Neural cell (in vitro differentiated cells): ENCODE data around the gene GATAD1. TPM values are rescaled to one million over a fixed set of nuclear protein-coding genes. Genes with fewer than 3 reads are reported as not detected.

ENCODE experiments used
- H2AFZ ChIP-seq: fragments of 200-600, 300-800 bp; sonication (generic), shearing (Covaris generic); 2 replicates; pipeline ENCODE4 v1.6.0; 2014; ENCODE audit warnings: low read depth, mild to moderate bottlenecking, antibody characterized with exemption, low read length, moderate library complexity
- H3F3A ChIP-seq: fragments of 200-600 bp; shearing (Covaris generic); 2 replicates; pipeline ENCODE4 v1.6.1; 2016; ENCODE audit warnings: mild to moderate bottlenecking, moderate library complexity, mixed read lengths, antibody characterized with exemption, low read length; ENCODE audit not compliant: insufficient read depth, poor library complexity, severe bottlenecking
- H3K27ac ChIP-seq: fragments of 200-600, 300-800 bp; sonication (generic), shearing (Covaris generic); 2 replicates; pipeline ENCODE4 v1.5.1; 2014; ENCODE audit warnings: mild to moderate bottlenecking, low read length, moderate library complexity
- H3K27me3 ChIP-seq: fragments of 300-800, 200-600 bp; sonication (generic), shearing (Covaris generic); 2 replicates; pipeline ENCODE4 v1.6.0; 2014; ENCODE audit warnings: mild to moderate bottlenecking, low read depth, low read length, moderate library complexity; ENCODE audit not compliant: insufficient read depth
- H3K36me3 ChIP-seq: fragments of 300-800, 200-600 bp; sonication (generic), shearing (Covaris generic); 2 replicates; pipeline ENCODE4 v1.5.1; 2014; ENCODE audit warnings: mild to moderate bottlenecking, antibody characterized with exemption, low read length, moderate library complexity; ENCODE audit not compliant: insufficient read depth
- H3K4me2 ChIP-seq: fragments of 300-800, 200-600 bp; sonication (generic), shearing (Covaris generic); 2 replicates; pipeline ENCODE4 v1.6.0; 2014; ENCODE audit warnings: mild to moderate bottlenecking, low read length
- H3K4me3 ChIP-seq: fragments of 300-800, 200-600 bp; sonication (generic), shearing (Covaris generic); 2 replicates; pipeline ENCODE4 v1.5.1; 2014; ENCODE audit warnings: mild to moderate bottlenecking, low read length, moderate library complexity
- H3K79me2 ChIP-seq: fragments of 200-600 bp; shearing (Covaris generic); replicated peaks from 2 replicates; pipeline ENCODE4 v1.6.0; 2014; ENCODE audit warnings: mild to moderate bottlenecking, low read length, moderate library complexity; ENCODE audit not compliant: insufficient read depth
- H3K9ac ChIP-seq: fragments of 300-800, 200-600 bp; sonication (generic), shearing (Covaris generic); 2 replicates; pipeline ENCODE4 v1.6.1; 2016; ENCODE audit warnings: mild to moderate bottlenecking, low read length, mixed read lengths
- H3K9me2 ChIP-seq: fragments of 200-600 bp; shearing (Covaris generic); 2 replicates; pipeline ENCODE4 v1.6.1; 2016; ENCODE audit warnings: mild to moderate bottlenecking, low read length, mixed read lengths; ENCODE audit not compliant: insufficient read depth
- H3K9me3 ChIP-seq: fragments of 200-600, 300-800 bp; sonication (generic), shearing (Covaris generic); 2 replicates; pipeline ENCODE4 v1.6.1; 2016; ENCODE audit warnings: mild to moderate bottlenecking, mixed run types, low read length, moderate library complexity, mixed read lengths
- H4K20me1 ChIP-seq: fragments of 200-600 bp; shearing (Covaris generic); 2 replicates; pipeline ENCODE4 v1.6.1; 2016; ENCODE audit warnings: mild to moderate bottlenecking, mixed run types; ENCODE audit not compliant: insufficient read depth
- EP300 ChIP-seq: fragments of 450-650 bp; conservative IDR thresholded peaks from 2 replicates; pipeline ENCODE4 v1.6.1; 2014; ENCODE audit warnings: antibody characterized with exemption, mild to moderate bottlenecking, moderate library complexity; ENCODE audit not compliant: poor library complexity, severe bottlenecking
- EZH2 ChIP-seq: fragments of 200-600, 300-800 bp; shearing (Covaris generic), sonication (generic); IDR thresholded peaks from 2 replicates; pipeline ENCODE4 v1.6.1; 2014; ENCODE audit warnings: antibody characterized with exemption, low read length, borderline replicate concordance, mild to moderate bottlenecking; ENCODE audit not compliant: insufficient read depth, poor library complexity, severe bottlenecking
- MXI1 ChIP-seq: fragments of 450-650 bp; conservative IDR thresholded peaks from 2 replicates; pipeline ENCODE4 v1.6.1; 2014; ENCODE audit warnings: antibody characterized with exemption, mild to moderate bottlenecking; ENCODE audit not compliant: poor library complexity, severe bottlenecking
- POLR2AphosphoS5 ChIP-seq: IDR thresholded peaks from 2 replicates; pipeline ENCODE4 v1.6.1; 2012
- RAD21 ChIP-seq: fragments of 450-650 bp; conservative IDR thresholded peaks from 2 replicates; pipeline ENCODE4 v1.6.1; 2014; ENCODE audit warnings: antibody characterized with exemption, mild to moderate bottlenecking, moderate library complexity
- SMC3 ChIP-seq: fragments of 450-650 bp; conservative IDR thresholded peaks from 2 replicates; pipeline ENCODE4 v1.6.1; 2014; ENCODE audit warnings: antibody characterized with exemption, mild to moderate bottlenecking, moderate library complexity; ENCODE audit not compliant: poor library complexity
- TAF1 ChIP-seq: IDR thresholded peaks from 2 replicates; pipeline ENCODE4 v1.6.1; 2012; ENCODE audit warnings: low read depth
- polyA plus RNA-seq: library from polyadenylated mRNA; depleted of rRNA; stranded (reverse); fragments of >200 nt; gene quantifications from 2 replicates; pipeline ENCODE4 v1.2.3, GENCODE V29; 2014
- TF ChIP-seq, protein P1 (sequence below): IDR thresholded peaks from 2 replicates; pipeline ENCODE4 v1.6.1; 2012; ENCODE audit warnings: borderline replicate concordance
- TF ChIP-seq, protein P2 (sequence below): fragments of 450-650 bp; IDR thresholded peaks from 2 replicates; pipeline ENCODE4 v1.5.1; 2014; ENCODE audit warnings: antibody characterized with exemption, mild to moderate bottlenecking, moderate library complexity; ENCODE audit not compliant: poor library complexity, severe bottlenecking

GATAD1 gene
- polyA plus RNA-seq, 1 donor from 2014 or later: 28.9 TPM

DNA sequence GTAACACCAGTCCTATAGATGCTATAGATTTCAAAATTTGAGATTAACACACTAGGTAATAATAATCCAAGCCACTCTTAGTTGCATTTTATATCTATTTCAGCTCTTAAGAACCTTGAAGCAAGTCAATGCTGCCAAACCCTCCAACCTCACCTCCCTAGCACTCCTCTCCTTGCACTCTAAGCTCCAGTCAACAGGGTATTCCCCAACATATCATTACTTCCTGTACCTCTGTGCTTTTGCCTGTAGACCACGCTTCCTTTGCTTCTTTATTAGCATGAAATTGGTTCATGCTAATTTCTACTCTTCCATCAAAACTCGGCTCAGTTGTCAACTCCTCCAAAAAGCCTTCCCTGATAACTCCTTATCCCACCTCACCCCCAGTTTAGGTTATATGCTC, 56.5 kb downstream of the GATAD1 start:
- Histone ChIP-seq H3F3A (no peaks in the 10 kb centered on the region), H3K4me3 (no peak overlapping the region), H3K27ac (no peak overlapping the region), H4K20me1 (no peaks in the 10 kb centered on the region), H3K36me3 (peaks cover 5% of the 10 kb centered on the region), H3K79me2 (no peaks in the 10 kb centered on the region), H3K9ac (no peak overlapping the region), H3K27me3 (no peaks in the 10 kb centered on the region), H3K4me2 (no peak overlapping the region), H2AFZ (no peak overlapping the region), H3K9me3 (no peaks in the 10 kb centered on the region), H3K9me2 (no peaks in the 10 kb centered on the region)
- TF ChIP-seq POLR2AphosphoS5 (no peak), MXI1 (no peak), EP300 (no peak), RAD21 (no peak), SMC3 (no peak), EZH2 (no peak), TAF1 (no peak)
- TF ChIP-seq, protein P1, sequence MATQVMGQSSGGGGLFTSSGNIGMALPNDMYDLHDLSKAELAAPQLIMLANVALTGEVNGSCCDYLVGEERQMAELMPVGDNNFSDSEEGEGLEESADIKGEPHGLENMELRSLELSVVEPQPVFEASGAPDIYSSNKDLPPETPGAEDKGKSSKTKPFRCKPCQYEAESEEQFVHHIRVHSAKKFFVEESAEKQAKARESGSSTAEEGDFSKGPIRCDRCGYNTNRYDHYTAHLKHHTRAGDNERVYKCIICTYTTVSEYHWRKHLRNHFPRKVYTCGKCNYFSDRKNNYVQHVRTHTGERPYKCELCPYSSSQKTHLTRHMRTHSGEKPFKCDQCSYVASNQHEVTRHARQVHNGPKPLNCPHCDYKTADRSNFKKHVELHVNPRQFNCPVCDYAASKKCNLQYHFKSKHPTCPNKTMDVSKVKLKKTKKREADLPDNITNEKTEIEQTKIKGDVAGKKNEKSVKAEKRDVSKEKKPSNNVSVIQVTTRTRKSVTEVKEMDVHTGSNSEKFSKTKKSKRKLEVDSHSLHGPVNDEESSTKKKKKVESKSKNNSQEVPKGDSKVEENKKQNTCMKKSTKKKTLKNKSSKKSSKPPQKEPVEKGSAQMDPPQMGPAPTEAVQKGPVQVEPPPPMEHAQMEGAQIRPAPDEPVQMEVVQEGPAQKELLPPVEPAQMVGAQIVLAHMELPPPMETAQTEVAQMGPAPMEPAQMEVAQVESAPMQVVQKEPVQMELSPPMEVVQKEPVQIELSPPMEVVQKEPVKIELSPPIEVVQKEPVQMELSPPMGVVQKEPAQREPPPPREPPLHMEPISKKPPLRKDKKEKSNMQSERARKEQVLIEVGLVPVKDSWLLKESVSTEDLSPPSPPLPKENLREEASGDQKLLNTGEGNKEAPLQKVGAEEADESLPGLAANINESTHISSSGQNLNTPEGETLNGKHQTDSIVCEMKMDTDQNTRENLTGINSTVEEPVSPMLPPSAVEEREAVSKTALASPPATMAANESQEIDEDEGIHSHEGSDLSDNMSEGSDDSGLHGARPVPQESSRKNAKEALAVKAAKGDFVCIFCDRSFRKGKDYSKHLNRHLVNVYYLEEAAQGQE: no peak
- TF ChIP-seq, protein P2, sequence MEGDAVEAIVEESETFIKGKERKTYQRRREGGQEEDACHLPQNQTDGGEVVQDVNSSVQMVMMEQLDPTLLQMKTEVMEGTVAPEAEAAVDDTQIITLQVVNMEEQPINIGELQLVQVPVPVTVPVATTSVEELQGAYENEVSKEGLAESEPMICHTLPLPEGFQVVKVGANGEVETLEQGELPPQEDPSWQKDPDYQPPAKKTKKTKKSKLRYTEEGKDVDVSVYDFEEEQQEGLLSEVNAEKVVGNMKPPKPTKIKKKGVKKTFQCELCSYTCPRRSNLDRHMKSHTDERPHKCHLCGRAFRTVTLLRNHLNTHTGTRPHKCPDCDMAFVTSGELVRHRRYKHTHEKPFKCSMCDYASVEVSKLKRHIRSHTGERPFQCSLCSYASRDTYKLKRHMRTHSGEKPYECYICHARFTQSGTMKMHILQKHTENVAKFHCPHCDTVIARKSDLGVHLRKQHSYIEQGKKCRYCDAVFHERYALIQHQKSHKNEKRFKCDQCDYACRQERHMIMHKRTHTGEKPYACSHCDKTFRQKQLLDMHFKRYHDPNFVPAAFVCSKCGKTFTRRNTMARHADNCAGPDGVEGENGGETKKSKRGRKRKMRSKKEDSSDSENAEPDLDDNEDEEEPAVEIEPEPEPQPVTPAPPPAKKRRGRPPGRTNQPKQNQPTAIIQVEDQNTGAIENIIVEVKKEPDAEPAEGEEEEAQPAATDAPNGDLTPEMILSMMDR: no peak

DNA sequence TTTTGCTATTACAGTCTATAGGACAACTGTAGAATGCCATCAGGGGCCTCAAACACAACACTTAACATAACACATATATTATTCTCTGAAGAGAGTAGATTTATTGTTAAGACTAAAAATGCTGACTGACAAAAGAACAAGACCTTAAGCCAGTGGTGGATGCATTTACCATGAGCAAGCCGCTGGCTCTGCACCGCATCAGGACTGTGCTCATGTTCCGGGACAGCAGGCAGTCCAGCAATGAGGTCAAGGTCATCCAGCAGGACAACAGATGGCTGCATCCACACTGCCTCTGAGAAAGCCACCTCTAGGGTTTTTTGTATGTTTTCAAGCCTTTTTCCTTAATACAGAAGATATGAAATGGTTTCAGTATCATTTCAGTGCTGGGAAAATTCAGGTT, 57.3 kb downstream of the GATAD1 start:
- no peaks in the 10 kb centered on the region for H3K27me3 ChIP-seq
- H2AFZ ChIP-seq: no peak overlapping the region
- no peaks in the 10 kb centered on the region for H3K9me2 ChIP-seq
- H3K36me3 ChIP-seq: peaks cover 5% of the 10 kb centered on the region
- no peaks in the 10 kb centered on the region for H3K9me3 ChIP-seq
- no peak overlapping the region for H3K4me3 ChIP-seq
- no peak overlapping the region for H3K4me2 ChIP-seq
- H3K79me2 ChIP-seq: no peaks in the 10 kb centered on the region
- H3K9ac ChIP-seq: no peak overlapping the region
- no peaks in the 10 kb centered on the region for H3F3A ChIP-seq
- no peak overlapping the region for H3K27ac ChIP-seq
- no peaks in the 10 kb centered on the region for H4K20me1 ChIP-seq
- TF ChIP-seq, protein P1: no peak
- TF ChIP-seq SMC3 (no peak), EZH2 (no peak), POLR2AphosphoS5 (no peak)
